GM23248 (cell line): ENCODE measurements around the gene FSTL3.

ENCODE experiments used
- EZH2 ChIP-seq: fragments of 200-600 bp; sonication (generic); IDR thresholded peaks from 2 replicates; pipeline ENCODE4 v1.6.1; 2018; ENCODE audit warnings: antibody characterized with exemption, mild to moderate bottlenecking; ENCODE audit not compliant: insufficient read depth, poor library complexity, severe bottlenecking
- EZH2phosphoT487 ChIP-seq: fragments of 200-600 bp; sonication (generic); IDR thresholded peaks from 2 replicates; pipeline ENCODE4 v1.6.1; 2018; ENCODE audit warnings: antibody characterized with exemption, moderate library complexity, mild to moderate bottlenecking, low read depth; ENCODE audit not compliant: insufficient read depth

DNA sequence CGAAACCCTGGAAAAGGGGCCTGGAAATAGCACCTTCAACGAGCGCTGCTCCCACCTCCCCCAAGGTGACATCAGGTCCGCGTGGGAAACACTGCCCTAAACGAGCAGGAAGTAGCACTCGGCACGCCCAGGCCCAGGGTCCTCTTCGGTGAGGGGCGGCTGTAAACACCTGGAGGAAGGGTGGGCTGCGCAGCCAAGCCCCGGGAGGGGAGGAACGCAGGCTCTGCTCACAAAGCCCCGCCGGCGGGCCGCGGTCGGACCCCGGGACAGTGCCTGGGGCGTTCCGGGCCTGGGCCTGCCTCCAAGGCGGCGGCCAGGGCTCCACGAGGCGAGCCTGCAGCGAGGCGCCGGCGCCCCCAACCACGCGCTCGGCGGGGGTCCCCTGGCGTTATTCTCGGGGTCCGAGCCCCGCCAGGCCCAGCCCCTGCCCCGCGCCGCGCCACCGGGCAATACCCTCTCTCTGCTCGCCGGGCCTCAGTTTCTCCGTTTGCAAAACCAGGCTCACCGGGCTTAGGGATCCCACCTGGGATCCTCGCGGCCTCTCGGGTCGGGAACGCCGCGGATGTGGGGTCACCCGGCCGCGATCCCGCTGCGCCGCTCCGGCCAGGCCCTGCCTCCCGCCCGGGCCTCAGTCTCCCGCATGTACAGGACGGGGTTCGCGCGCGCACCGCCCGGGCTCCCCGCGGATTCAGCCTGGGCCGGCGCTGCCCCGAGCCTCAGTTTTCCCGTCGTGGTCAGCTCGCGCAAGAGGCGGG is 13.8 kb upstream of the FSTL3 start:
- TF ChIP-seq EZH2phosphoT487 (no peak), EZH2 (no peak)
